ENCODE results near the gene DNAJC6. TPM values are rescaled to one million over a fixed set of nuclear protein-coding genes. Genes with fewer than 3 reads are reported as not detected.
A peak's percentile ranks its signal among the peaks of the same experiment; 100 is the strongest.

The DNAJC6 gene
- total RNA-seq, 2 donors from 2014 or later, result 3.7 TPM

- H3K4me3 ChIP-seq, result no peak overlapping the region
- ATAC-seq (ENCODE audit: insufficient number of reproducible peaks, low FRiP score, low read depth), result no peak
- H3K9me3 ChIP-seq, result no peaks in the 10 kb centered on the region
- DNase-seq (ENCODE audit: low spot score), result no peak
- H3K27ac ChIP-seq, result no peak overlapping the region
- H3K36me3 ChIP-seq, result peaks cover 16% of the 10 kb centered on the region
- H3K27me3 ChIP-seq (replicated peaks; ENCODE audit: insufficient read depth), result no peaks in the 10 kb centered on the region
- TF ChIP-seq CTCF (IDR thresholded peaks at IDR 0.05), result no peak
- H3K4me1 ChIP-seq (ENCODE audit: control insufficient read depth in 1 of 2, low read depth in 2 of 2), result peaks cover 22 to 42% of the 10 kb centered on the region in 2 donors
Measured at GRCh38 chr1:65425697-65426096, 116.4 kb downstream of the DNAJC6 start.

GRCh38 chr1:65429078-65429477 lies 119.7 kb downstream of the DNAJC6 start:
- TF ChIP-seq CTCF (IDR thresholded peaks at IDR 0.05), result no peak
- no peak overlapping the region for H3K4me3 ChIP-seq
- no peak for DNase-seq (ENCODE audit: low spot score)
- H3K9me3 ChIP-seq, result no peaks in the 10 kb centered on the region
- ATAC-seq (ENCODE audit: insufficient number of reproducible peaks, low FRiP score, low read depth), result no peak
- peaks cover 22% of the 10 kb centered on the region for H3K36me3 ChIP-seq
- H3K27ac ChIP-seq, result peak overlapping the region; percentile 18 to 57
- H3K27me3 ChIP-seq (replicated peaks; ENCODE audit: insufficient read depth), result no peaks in the 10 kb centered on the region
- H3K4me1 ChIP-seq (ENCODE audit: control insufficient read depth in 1 of 2, low read depth in 2 of 2), result peaks cover 10 to 20% of the 10 kb centered on the region in 2 donors

GRCh38 chr1:65429806-65430205 lies 120.5 kb downstream of the DNAJC6 start:
- TF ChIP-seq CTCF (IDR thresholded peaks at IDR 0.05), result no peak
- H3K9me3 ChIP-seq, result no peaks in the 10 kb centered on the region
- ATAC-seq (ENCODE audit: insufficient number of reproducible peaks, low FRiP score, low read depth) (peak; percentile 63), DNase-seq (ENCODE audit: low spot score) (no peak)
- H3K4me1 ChIP-seq (ENCODE audit: control insufficient read depth in 1 of 2, low read depth in 2 of 2), result peaks cover 10 to 16% of the 10 kb centered on the region in 2 donors
- peaks cover 22% of the 10 kb centered on the region for H3K36me3 ChIP-seq
- H3K27me3 ChIP-seq (replicated peaks; ENCODE audit: insufficient read depth), result no peaks in the 10 kb centered on the region
- peak overlapping the region; percentile 57 to 72 for H3K27ac ChIP-seq
- H3K4me3 ChIP-seq, result no peak overlapping the region

DNA sequence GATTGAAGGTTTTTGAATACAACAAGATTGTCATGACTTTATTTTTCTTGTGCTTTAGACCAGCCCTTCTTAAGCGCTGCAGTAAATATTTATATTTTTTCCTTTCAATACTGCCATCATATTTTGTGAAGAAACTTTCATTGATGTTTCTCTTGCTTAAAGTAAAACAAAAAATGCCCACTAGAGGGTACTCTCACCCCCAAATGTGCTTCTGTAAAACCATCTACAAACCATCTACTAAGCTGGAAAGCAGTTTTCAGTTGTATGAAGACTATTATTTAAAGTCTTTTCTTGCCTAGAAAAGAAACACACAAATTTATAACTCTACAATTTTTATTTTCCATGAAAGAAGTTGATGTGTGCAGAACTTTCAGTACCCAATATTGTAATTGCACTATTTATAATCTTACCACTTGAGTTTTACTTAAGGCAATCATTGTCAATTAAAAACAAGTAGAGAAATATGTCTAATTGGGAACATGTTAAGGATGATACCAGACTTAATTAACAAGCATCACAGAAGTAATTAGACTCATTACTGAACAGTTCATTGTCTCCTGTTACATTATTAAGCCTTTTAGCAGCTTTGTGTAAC lies 121.9 kb downstream of the DNAJC6 start:
- Histone ChIP-seq H3K4me3 (no peak overlapping the region), H3K27me3 (replicated peaks; ENCODE audit: insufficient read depth) (no peaks in the 10 kb centered on the region), H3K9me3 (no peaks in the 10 kb centered on the region), H3K4me1 (ENCODE audit: control insufficient read depth in 1 of 2, low read depth in 2 of 2) (peaks cover 10 to 23% of the 10 kb centered on the region in 2 donors), H3K27ac (peak overlapping the region in 1 of 2 donors; percentile 57), H3K36me3 (peaks cover 13% of the 10 kb centered on the region)
- DNase-seq (ENCODE audit: low spot score) (no peak), ATAC-seq (ENCODE audit: insufficient number of reproducible peaks, low FRiP score, low read depth) (no peak)
- TF ChIP-seq CTCF (IDR thresholded peaks at IDR 0.05), result peak; percentile 47

DNA sequence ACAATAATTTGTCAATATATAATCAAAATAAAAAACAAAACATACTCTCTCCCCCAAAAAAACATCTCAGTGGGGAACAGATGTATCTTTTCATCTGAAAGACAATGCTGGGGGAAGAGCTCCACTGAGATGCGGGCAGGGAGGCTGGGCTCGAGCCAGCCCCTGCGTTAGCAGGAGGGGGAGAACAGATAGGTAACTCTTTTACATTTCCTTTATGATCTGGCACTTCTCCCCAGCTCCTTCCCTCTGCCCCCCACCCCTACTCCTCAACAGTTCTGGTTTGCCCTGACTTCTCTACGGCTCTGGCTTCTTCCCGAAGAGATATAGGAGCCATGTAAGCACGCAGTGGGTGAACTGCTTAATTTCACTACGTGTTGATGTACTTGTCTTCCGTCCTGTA lies 123.6 kb downstream of the DNAJC6 start:
- no peak for TF ChIP-seq CTCF (IDR thresholded peaks at IDR 0.05)
- peaks cover 6% of the 10 kb centered on the region for H3K36me3 ChIP-seq
- ATAC-seq (ENCODE audit: insufficient number of reproducible peaks, low FRiP score, low read depth), result no peak
- no peak for DNase-seq (ENCODE audit: low spot score)
- H3K4me1 ChIP-seq (ENCODE audit: control insufficient read depth in 1 of 2, low read depth in 2 of 2), result peaks cover 10 to 24% of the 10 kb centered on the region in 2 donors
- H3K9me3 ChIP-seq, result no peaks in the 10 kb centered on the region
- no peak overlapping the region for H3K4me3 ChIP-seq
- H3K27ac ChIP-seq, result no peak overlapping the region
- no peaks in the 10 kb centered on the region for H3K27me3 ChIP-seq (replicated peaks; ENCODE audit: insufficient read depth)

Measured in thoracic aorta (tissue), 2 donors.